ENCODE results near the gene NECAB2.

The NECAB2 gene

GRCh38 chr16:83967838-83968305 is at the start of gene NECAB2:
Gene NECAB2 (plus strand): TSS chr16:83968244. CDS start chr16:83968649, 405 bp downstream.
- no peak within 1 kb of the TSS for H3K4me3 ChIP-seq (ENCODE audit: low read depth, low read length)

GRCh38 chr16:83920894-83921491 is 47.1 kb upstream of the NECAB2 start:
- no peak for DNase-seq (ENCODE audit: low read depth)

More at GRCh38 chr16:83967838-83968305, at the start of gene NECAB2:
- TF ChIP-seq CTCF (IDR thresholded peaks at IDR 0.05; ENCODE audit: low read depth, low read length, missing control alignments), result peak; percentile 57
- DNase-seq (ENCODE audit: low read depth), result no peak

GRCh38 chr16:83923581-83924365 is 44.3 kb upstream of the NECAB2 start:
- TF ChIP-seq CTCF (IDR thresholded peaks at IDR 0.05; ENCODE audit: low read depth, low read length, missing control alignments), result no peak
- H3K4me3 ChIP-seq (ENCODE audit: low read depth, low read length), result no peak overlapping the region
- no peak for DNase-seq (ENCODE audit: low read depth)

More at GRCh38 chr16:83920894-83921491, 47.1 kb upstream of the NECAB2 start:
- no peak overlapping the region for H3K4me3 ChIP-seq (ENCODE audit: low read depth, low read length)
- no peak for TF ChIP-seq CTCF (IDR thresholded peaks at IDR 0.05; ENCODE audit: low read depth, low read length, missing control alignments)

- TF ChIP-seq CTCF (IDR thresholded peaks at IDR 0.05; ENCODE audit: low read depth, low read length, missing control alignments), result no peak
- DNase-seq (ENCODE audit: low read depth), result no peak
Measured at GRCh38 chr16:83924686-83925085, 43.4 kb upstream of the NECAB2 start.

GRCh38 chr16:83925095-83925905 is 42.7 kb upstream of the NECAB2 start:
- H3K4me3 ChIP-seq (ENCODE audit: low read depth, low read length), result no peak overlapping the region
- DNase-seq (ENCODE audit: low read depth), result no peak
- no peak for TF ChIP-seq CTCF (IDR thresholded peaks at IDR 0.05; ENCODE audit: low read depth, low read length, missing control alignments)

More at GRCh38 chr16:83924686-83925085, 43.4 kb upstream of the NECAB2 start:
- no peak overlapping the region for H3K4me3 ChIP-seq (ENCODE audit: low read depth, low read length)

GRCh38 chr16:83925957-83926725 is 41.9 kb upstream of the NECAB2 start:
- TF ChIP-seq CTCF (IDR thresholded peaks at IDR 0.05; ENCODE audit: low read depth, low read length, missing control alignments), result no peak
- DNase-seq (ENCODE audit: low read depth), result no peak
- no peak overlapping the region for H3K4me3 ChIP-seq (ENCODE audit: low read depth, low read length)
